Endothelial cell of umbilical vein (primary cell): ENCODE data around the gene PTTG1. TPM values are rescaled to one million over a fixed set of nuclear protein-coding genes. Genes with fewer than 3 reads are reported as not detected.

Experiments used
- BruUV-seq: library from RNA; stranded (reverse); fragments of 400-500 nt; replicated peaks from 2 replicates; lab custom pipeline; 2021; lab: Mats Ljungman, UMichigan
- CTCF ChIA-PET: fragments of 300-600, 350-600 bp; sonication (Branson Sonifier 250); formaldehyde crosslinking; loops from one replicate; lab custom pipeline; 2021; ENCODE audit warnings: antibody characterized with exemption, inconsistent platforms; lab: Charles Lee
- POLR2A ChIA-PET: fragments of 300-600, 350-600 bp; sonication (Branson Sonifier 250); formaldehyde crosslinking; loops from one replicate; lab custom pipeline; 2021; ENCODE audit warnings: antibody characterized with exemption, inconsistent platforms; lab: Charles Lee
- DNase-seq: peaks from one replicate; pipeline ENCODE4 v3.0.0-alpha.2; 2011; ENCODE audit warnings: low read depth, low spot score
- FAIRE-seq: peaks from 2 replicates; lab custom pipeline; 2011; peaks lifted over from hg19 to GRCh38; lab: Jason Lieb, UNC
- H2AFZ ChIP-seq: 2 replicates; pipeline ENCODE4 v1.6.0; 2012; ENCODE audit warnings: low read depth, low read length, control low read depth, inconsistent platforms
- H3K27ac ChIP-seq: 2 replicates; pipeline ENCODE4 v1.5.1; 2011; ENCODE audit warnings: low read depth, mild to moderate bottlenecking, control low read depth, low read length, moderate library complexity; ENCODE audit not compliant: insufficient read depth
- H3K27me3 ChIP-seq, 2 experiments: 2 replicates each; pipeline versions ENCODE4 v1.6.0 to v1.6.1; 2011; ENCODE audit warnings: low read length in 2 of 2, mixed read lengths in 1 of 2; ENCODE audit not compliant: control insufficient read depth in 2 of 2, insufficient read depth in 2 of 2
- H3K36me3 ChIP-seq, 2 experiments: 2 replicates in 1 of 2; 3 replicates in 1 of 2; pipeline ENCODE4 v1.5.1; 2011; ENCODE audit warnings: low read length in 2 of 2, mild to moderate bottlenecking in 1 of 2, moderate library complexity in 1 of 2; ENCODE audit not compliant: control insufficient read depth in 2 of 2, insufficient read depth in 2 of 2; ENCODE audit errors: extremely low read depth in 1 of 2
- H3K4me1 ChIP-seq: 3 replicates; pipeline ENCODE4 v1.5.1; 2011; ENCODE audit warnings: mild to moderate bottlenecking, low read length; ENCODE audit not compliant: control insufficient read depth, insufficient read depth; ENCODE audit errors: extremely low read depth
- H3K4me2 ChIP-seq: 2 replicates; pipeline ENCODE4 v1.6.1; 2011; ENCODE audit warnings: low read length, control low read depth, mixed read lengths; ENCODE audit not compliant: insufficient read depth
- H3K4me3 ChIP-seq, 3 experiments: fragments of 200-600 bp in 1 of 3; sonication (generic), shearing (Covaris generic) in 1 of 3; replicated peaks in 1 of 3; 2 replicates each; pipeline ENCODE4 v1.5.1; 2011 to 2016; ENCODE audit warnings: control low read depth in 3 of 3, low read length in 3 of 3, mild to moderate bottlenecking in 2 of 3, inconsistent platforms in 1 of 3, low read depth in 1 of 3, moderate library complexity in 1 of 3; ENCODE audit not compliant: insufficient read depth in 1 of 3
- H3K79me2 ChIP-seq: 2 replicates; pipeline ENCODE4 v1.6.0; 2012; ENCODE audit warnings: low read length, inconsistent platforms; ENCODE audit not compliant: control insufficient read depth, insufficient read depth
- H3K9ac ChIP-seq: replicated peaks from 2 replicates; pipeline ENCODE3; 2011; ENCODE audit warnings: low read length, control low read depth; ENCODE audit not compliant: insufficient read depth; ENCODE audit errors: extremely low read depth
- H3K9me1 ChIP-seq: replicated peaks from 3 replicates; pipeline ENCODE4 v1.6.0; 2011; ENCODE audit warnings: mild to moderate bottlenecking, low read length; ENCODE audit not compliant: control insufficient read depth, insufficient read depth; ENCODE audit errors: extremely low read depth
- H3K9me3 ChIP-seq: replicated peaks from 2 replicates; pipeline ENCODE4 v1.5.1; 2012; ENCODE audit warnings: low read length, inconsistent platforms; ENCODE audit not compliant: control insufficient read depth, insufficient read depth
- H4K20me1 ChIP-seq: replicated peaks from 2 replicates; pipeline ENCODE3; 2011; ENCODE audit warnings: mild to moderate bottlenecking, low read length; ENCODE audit not compliant: control insufficient read depth, insufficient read depth; ENCODE audit errors: extremely low read depth
- EZH2 ChIP-seq: IDR thresholded peaks from 2 replicates; pipeline ENCODE4 v1.6.1; 2012; ENCODE audit warnings: borderline replicate concordance, low read depth, mild to moderate bottlenecking, moderate library complexity, low read length, inconsistent platforms; ENCODE audit not compliant: severe bottlenecking
- FOS ChIP-seq: IDR thresholded peaks from 2 replicates; pipeline ENCODE4 v1.6.1; 2011; ENCODE audit warnings: mild to moderate bottlenecking, low read length, moderate library complexity, borderline replicate concordance; ENCODE audit not compliant: insufficient read depth
- GATA2 ChIP-seq: IDR thresholded peaks from 2 replicates; pipeline ENCODE4 v1.7.0; 2011; ENCODE audit warnings: low read depth, mild to moderate bottlenecking, moderate library complexity, mixed read lengths, low read length; ENCODE audit not compliant: insufficient read length, insufficient read depth
- JUN ChIP-seq: IDR thresholded peaks from 2 replicates; pipeline ENCODE4 v1.6.1; 2011; ENCODE audit warnings: borderline replicate concordance, low read depth; ENCODE audit not compliant: insufficient read length, insufficient read depth
- MYC ChIP-seq: IDR thresholded peaks from one replicate; pipeline ENCODE4 v1.6.1; 2011; ENCODE audit warnings: mild to moderate bottlenecking, low read depth, low read length
- POLR2A ChIP-seq: IDR thresholded peaks from 2 replicates; pipeline ENCODE4 v1.6.1; 2012; ENCODE audit warnings: low read depth, mild to moderate bottlenecking, control low read depth, low read length
- POLR2AphosphoS5 ChIP-seq: IDR thresholded peaks from 2 replicates; pipeline ENCODE4 v1.6.1; 2012; ENCODE audit warnings: low read depth, mild to moderate bottlenecking, control low read depth, low read length, moderate library complexity; ENCODE audit not compliant: insufficient read depth
- dilution Hi-C: fragments of 300-500 bp; cut with MboI; formaldehyde crosslinking; loops from one replicate; pipeline ENCODE4 v1.15.0; 2019; ENCODE audit warnings: low sequenced_read_pairs; ENCODE audit not compliant: extremely low pct_ligation_motif_present
- intact Hi-C: fragments of 100-400 bp; cut with micrococcal nuclease; formaldehyde crosslinking; loops from one replicate; pipeline ENCODE4 v1.10.0; 2022
- polyA plus RNA-seq, 4 experiments: library from polyadenylated mRNA; depleted of rRNA in 3 of 4; stranded (reverse) in 3 of 4; unstranded in 1 of 4; fragments of >200 nt; gene quantifications; 2 replicates each; pipeline versions ENCODE4 v1.2.1 to v1.2.3, GENCODE V29; 2011 to 2012; ENCODE audit warnings: missing spikeins in 1 of 4
- total RNA-seq: library from RNA; stranded (reverse); gene quantifications from 2 replicates; pipeline ENCODE4 v1.2.3, GENCODE V29; 2021
- TF ChIP-seq, protein P1 (sequence below): IDR thresholded peaks from 2 replicates; pipeline ENCODE4 v1.6.1; 2011; ENCODE audit not compliant: insufficient read depth, insufficient read length
- TF ChIP-seq, protein P2 (sequence below), 2 donors: IDR thresholded peaks; 1 replicate in 1 of 2; 2 replicates in 1 of 2; pipeline ENCODE4 v1.5.1; 2011; ENCODE audit warnings: low read length in 2 of 2, mild to moderate bottlenecking in 2 of 2, moderate library complexity in 2 of 2, control low read depth in 1 of 2, inconsistent platforms in 1 of 2, low read depth in 1 of 2; ENCODE audit not compliant: insufficient read depth in 1 of 2; ENCODE audit errors: extremely low read depth in 1 of 2

PTTG1 gene
- total and polyA plus RNA-seq, 2 donors (not counting 3 experiments of a cell fraction or from before 2014, with no cell fraction given), result 140 to 157 TPM

DNA sequence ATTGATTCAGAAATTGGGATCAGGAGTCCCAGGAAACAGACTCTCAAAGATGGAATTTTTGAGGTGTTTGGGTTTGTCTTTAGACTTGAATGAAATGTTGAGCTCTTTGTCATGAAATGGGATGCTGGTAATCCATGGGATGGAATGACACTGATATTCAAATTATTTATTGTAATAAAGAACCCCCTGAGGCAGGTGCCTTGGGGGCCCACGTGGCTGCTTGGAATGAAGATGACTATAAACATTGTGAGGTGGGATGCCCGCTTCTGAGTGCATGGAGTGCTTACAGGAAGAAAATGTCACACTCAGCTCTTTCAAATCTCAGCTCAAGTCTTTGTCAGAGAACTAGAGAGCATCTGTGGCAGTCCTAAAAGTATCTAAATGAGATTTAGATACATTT, 41.6 kb upstream of the PTTG1 start:
- intact Hi-C loops, result no loop called here
- no peak overlapping the region for H3K9ac ChIP-seq
- TF ChIP-seq POLR2AphosphoS5 (no peak), MYC (no peak)
- H4K20me1 ChIP-seq, result no peaks in the 10 kb centered on the region
- no peaks in the 10 kb centered on the region for H3K79me2 ChIP-seq
- no peaks in the 10 kb centered on the region for H3K4me1 ChIP-seq
- no peak overlapping the region for H3K27ac ChIP-seq
- dilution Hi-C loops, result no loop called here
- no peak overlapping the region for H3K4me3 ChIP-seq
- no peak overlapping the region for H2AFZ ChIP-seq
- H3K9me1 ChIP-seq, result no peaks in the 10 kb centered on the region
- peaks cover 27 to 32% of the 10 kb centered on the region in 2 experiments for H3K27me3 ChIP-seq
- BruUV-seq, result no TSS peak
- H3K36me3 ChIP-seq, result no peaks in the 10 kb centered on the region
- ChIA-PET CTCF (interaction anchor here (0.8 to 4.8 kb wide), 4 partner anchors 8 to 11 kb away, joined by 3 to 46 read pairs (median 4); partner anchors contain the start of gene C1QTNF2), POLR2A (no interaction called here)
- H3K9me3 ChIP-seq, result no peaks in the 10 kb centered on the region
- FAIRE-seq (no peak), DNase-seq (no peak)
- H3K4me2 ChIP-seq, result no peak overlapping the region

DNA sequence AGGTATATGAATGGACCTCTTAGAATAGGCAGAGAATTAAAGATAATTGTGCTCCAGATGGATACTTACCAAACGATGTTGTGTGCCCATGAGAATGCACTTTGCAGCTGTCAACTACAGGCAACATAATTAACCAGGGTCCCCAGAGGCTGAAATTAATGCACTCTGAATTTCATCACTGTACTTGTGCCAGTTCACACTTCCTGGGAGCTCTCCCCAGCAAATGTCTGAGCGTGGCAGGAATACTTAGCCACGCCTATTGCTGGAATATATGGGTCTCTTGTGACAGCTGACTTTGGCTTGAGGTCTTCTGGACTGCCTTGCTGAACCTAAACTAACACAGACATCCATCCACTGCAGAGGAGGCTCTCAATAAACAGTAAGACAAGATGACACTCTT, 39.3 kb upstream of the PTTG1 start:
- Histone ChIP-seq H3K4me2 (no peak overlapping the region), H4K20me1 (no peaks in the 10 kb centered on the region), H3K36me3 (no peaks in the 10 kb centered on the region), H3K4me1 (no peaks in the 10 kb centered on the region), H3K9ac (no peak overlapping the region), H3K27ac (no peak overlapping the region), H3K27me3 (peaks cover 16 to 19% of the 10 kb centered on the region in 2 experiments), H3K9me3 (no peaks in the 10 kb centered on the region), H2AFZ (no peak overlapping the region), H3K4me3 (no peak overlapping the region), H3K79me2 (no peaks in the 10 kb centered on the region), H3K9me1 (no peaks in the 10 kb centered on the region)
- no TSS peak for BruUV-seq
- TF ChIP-seq POLR2AphosphoS5, result no peak
- TF ChIP-seq, protein P1, sequence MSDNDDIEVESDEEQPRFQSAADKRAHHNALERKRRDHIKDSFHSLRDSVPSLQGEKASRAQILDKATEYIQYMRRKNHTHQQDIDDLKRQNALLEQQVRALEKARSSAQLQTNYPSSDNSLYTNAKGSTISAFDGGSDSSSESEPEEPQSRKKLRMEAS, result no peak
- TF ChIP-seq EZH2, result no peak
- TF ChIP-seq POLR2A, result no peak
- TF ChIP-seq GATA2, result no peak
- TF ChIP-seq, protein P2, sequence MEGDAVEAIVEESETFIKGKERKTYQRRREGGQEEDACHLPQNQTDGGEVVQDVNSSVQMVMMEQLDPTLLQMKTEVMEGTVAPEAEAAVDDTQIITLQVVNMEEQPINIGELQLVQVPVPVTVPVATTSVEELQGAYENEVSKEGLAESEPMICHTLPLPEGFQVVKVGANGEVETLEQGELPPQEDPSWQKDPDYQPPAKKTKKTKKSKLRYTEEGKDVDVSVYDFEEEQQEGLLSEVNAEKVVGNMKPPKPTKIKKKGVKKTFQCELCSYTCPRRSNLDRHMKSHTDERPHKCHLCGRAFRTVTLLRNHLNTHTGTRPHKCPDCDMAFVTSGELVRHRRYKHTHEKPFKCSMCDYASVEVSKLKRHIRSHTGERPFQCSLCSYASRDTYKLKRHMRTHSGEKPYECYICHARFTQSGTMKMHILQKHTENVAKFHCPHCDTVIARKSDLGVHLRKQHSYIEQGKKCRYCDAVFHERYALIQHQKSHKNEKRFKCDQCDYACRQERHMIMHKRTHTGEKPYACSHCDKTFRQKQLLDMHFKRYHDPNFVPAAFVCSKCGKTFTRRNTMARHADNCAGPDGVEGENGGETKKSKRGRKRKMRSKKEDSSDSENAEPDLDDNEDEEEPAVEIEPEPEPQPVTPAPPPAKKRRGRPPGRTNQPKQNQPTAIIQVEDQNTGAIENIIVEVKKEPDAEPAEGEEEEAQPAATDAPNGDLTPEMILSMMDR (IDR thresholded peaks at IDR 0.05; ENCODE audit: extremely low read depth in 1 of 2, insufficient read depth in 1 of 2, low read depth in 1 of 2, low read length in 2 of 2), result no peak
- TF ChIP-seq MYC, result no peak
- TF ChIP-seq FOS, result no peak
- TF ChIP-seq JUN, result no peak
- DNase-seq (no peak), FAIRE-seq (no peak)
- intact Hi-C loops, result no loop called here
- CTCF ChIA-PET, result no interaction called here
- dilution Hi-C loops, result no loop called here
- POLR2A ChIA-PET, result no interaction called here
